Islet precursor cell (in vitro differentiated cells): Measurements from ENCODE around the gene LHX4.
"Not testable (repeated sequence)": the region's sequence is repeated elsewhere in the genome, so short reads cannot be mapped to it uniquely, and the experiment has no call there.

ENCODE experiments used
- DNase-seq: peaks from one replicate; pipeline ENCODE4 v3.0.0-alpha.2; 2018

LHX4 gene

GRCh38 chr1:180198196-180198595, 31.9 kb upstream of the LHX4 start:
- no peak for DNase-seq

- DNase-seq, result no peak
Measured at GRCh38 chr1:180198611-180199010, 31.5 kb upstream of the LHX4 start.

- no peak for DNase-seq
Measured at GRCh38 chr1:180199018-180199417, 31.0 kb upstream of the LHX4 start.

GRCh38 chr1:180201451-180202200, 28.4 kb upstream of the LHX4 start:
- DNase-seq, result no peak

GRCh38 chr1:180202588-180202987, 27.5 kb upstream of the LHX4 start:
- not testable (repeated sequence) for DNase-seq

- no peak for DNase-seq
Measured at GRCh38 chr1:180204231-180204630, 25.8 kb upstream of the LHX4 start.

- no peak for DNase-seq
Measured at GRCh38 chr1:180206581-180206980, 23.5 kb upstream of the LHX4 start.

GRCh38 chr1:180208264-180208663, 21.8 kb upstream of the LHX4 start:
- DNase-seq, result no peak

GRCh38 chr1:180210008-180210620, 19.9 kb upstream of the LHX4 start:
- DNase-seq, result no peak

- DNase-seq, result no peak
Measured at GRCh38 chr1:180211156-180211859, 18.8 kb upstream of the LHX4 start.

GRCh38 chr1:180211860-180212229, 18.2 kb upstream of the LHX4 start:
- no peak for DNase-seq

GRCh38 chr1:180213401-180214170, 16.5 kb upstream of the LHX4 start:
- peak; percentile 46 for DNase-seq

GRCh38 chr1:180215856-180216625, 14.0 kb upstream of the LHX4 start:
- DNase-seq, result peak; percentile 38

- DNase-seq, result peak; percentile 27
Measured at GRCh38 chr1:180217006-180217405, 13.1 kb upstream of the LHX4 start.

GRCh38 chr1:180218806-180219765, 11.0 kb upstream of the LHX4 start:
- DNase-seq, result no peak

- DNase-seq, result peak; percentile 52
Measured at GRCh38 chr1:180219776-180220175, 10.3 kb upstream of the LHX4 start.

- no peak for DNase-seq
Measured at GRCh38 chr1:180221462-180221861, 8.6 kb upstream of the LHX4 start.

GRCh38 chr1:180224902-180225301, 5.2 kb upstream of the LHX4 start:
- DNase-seq, result no peak

- DNase-seq, result no peak
Measured at GRCh38 chr1:180225403-180225802, 4.7 kb upstream of the LHX4 start.

GRCh38 chr1:180227861-180228647, 2.0 kb upstream of the LHX4 start:
- no peak for DNase-seq
